PFSK-1 (cell line): Measurements from ENCODE around the gene DAPK1.

Experiments
- POLR2AphosphoS5 ChIP-seq: IDR thresholded peaks from 2 replicates; pipeline ENCODE4 v1.6.1; 2012; ENCODE audit warnings: low read depth, mild to moderate bottlenecking, control low read depth, low read length, moderate library complexity
- REST ChIP-seq, 2 experiments: IDR thresholded peaks; 2 replicates each; pipeline versions ENCODE4 v1.6.1 to v1.8.0; 2011 to 2012; ENCODE audit warnings: low read depth in 2 of 2, low read length in 2 of 2, control low read depth in 1 of 2, inconsistent platforms in 1 of 2, mild to moderate bottlenecking in 1 of 2, moderate library complexity in 1 of 2; ENCODE audit not compliant: insufficient read depth in 1 of 2
- SIN3A ChIP-seq: IDR thresholded peaks from 2 replicates; pipeline ENCODE4 v1.6.1; 2012; ENCODE audit warnings: mild to moderate bottlenecking, low read length, moderate library complexity, borderline replicate concordance; ENCODE audit not compliant: insufficient read depth
- TAF1 ChIP-seq: IDR thresholded peaks from 2 replicates; pipeline ENCODE4 v1.6.1; 2012; ENCODE audit warnings: low read length, control low read depth, borderline replicate concordance; ENCODE audit not compliant: insufficient read depth

GRCh38 chr9:87701931-87702421 lies 204.3 kb downstream of the DAPK1 start:
- TF ChIP-seq TAF1 (no peak), REST (IDR thresholded peaks at IDR 0.05; ENCODE audit: insufficient read depth in 1 of 2, low read depth in 2 of 2, low read length in 2 of 2) (no peak), POLR2AphosphoS5 (no peak), SIN3A (no peak)
